CD14-positive monocyte (primary cell): ENCODE measurements around the gene SLITRK5. TPM values are rescaled to one million over a fixed set of nuclear protein-coding genes. Genes with fewer than 3 reads are reported as not detected.

Source experiments
- DNase-seq, 3 donors: peaks; one replicate each; pipeline ENCODE4 v3.0.0-alpha.2; 2011 to 2022
- H2AFZ ChIP-seq: 2 replicates; pipeline ENCODE4 v1.6.0; 2012; ENCODE audit warnings: mild to moderate bottlenecking, low read depth, low read length, inconsistent platforms; ENCODE audit not compliant: insufficient read depth, poor library complexity, severe bottlenecking
- H3K27ac ChIP-seq, 2 donors: 1 replicate in 1 of 2; 2 replicates in 1 of 2; pipeline ENCODE4 v1.5.1; 2012 to 2013; ENCODE audit warnings: low read length in 2 of 2, control low read depth in 1 of 2, inconsistent platforms in 1 of 2, low read depth in 1 of 2, mild to moderate bottlenecking in 1 of 2
- H3K27me3 ChIP-seq, 2 donors: one replicate each; pipeline versions ENCODE4 v1.6.0 to v1.6.1; 2011 to 2013; ENCODE audit warnings: low read length in 2 of 2; ENCODE audit not compliant: control insufficient read depth in 2 of 2, insufficient read depth in 2 of 2
- H3K36me3 ChIP-seq, 2 donors: replicated peaks in 1 of 2; 1 replicate in 1 of 2; 2 replicates in 1 of 2; pipeline versions ENCODE4 v1.5.1 to v1.6.1; 2012 to 2013; ENCODE audit warnings: low read length in 2 of 2, control low read depth in 1 of 2, inconsistent platforms in 1 of 2, mild to moderate bottlenecking in 1 of 2; ENCODE audit not compliant: insufficient read depth in 2 of 2, control insufficient read depth in 1 of 2
- H3K4me1 ChIP-seq, 2 donors: 1 replicate in 1 of 2; 2 replicates in 1 of 2; pipeline versions ENCODE4 v1.5.1 to v1.6.1; 2012 to 2013; ENCODE audit warnings: low read length in 2 of 2, control low read depth in 1 of 2, inconsistent platforms in 1 of 2, mild to moderate bottlenecking in 1 of 2, moderate library complexity in 1 of 2; ENCODE audit not compliant: insufficient read depth in 2 of 2, control insufficient read depth in 1 of 2
- H3K4me2 ChIP-seq: replicated peaks from 2 replicates; pipeline ENCODE3; 2012; ENCODE audit warnings: low read length, moderate library complexity, mild to moderate bottlenecking; ENCODE audit not compliant: poor library complexity, severe bottlenecking; ENCODE audit errors: extremely low read depth
- H3K4me3 ChIP-seq, 3 experiments: fragments of 200-600 bp in 1 of 3; sonication (generic) in 1 of 3; replicated peaks in 1 of 3; 1 replicate in 2 of 3; 2 replicates in 1 of 3; pipeline ENCODE4 v1.5.1; 2011 to 2013; ENCODE audit warnings: low read length in 3 of 3, mild to moderate bottlenecking in 3 of 3, control low read depth in 2 of 3, low read depth in 2 of 3, inconsistent platforms in 1 of 3, moderate library complexity in 1 of 3
- H3K79me2 ChIP-seq: 2 replicates; pipeline ENCODE4 v1.6.0; 2012; ENCODE audit warnings: mild to moderate bottlenecking, control low read depth, inconsistent platforms, low read length, moderate library complexity; ENCODE audit not compliant: insufficient read depth
- H3K9ac ChIP-seq: 2 replicates; pipeline ENCODE4 v1.6.0; 2017; ENCODE audit warnings: low read length, mild to moderate bottlenecking; ENCODE audit not compliant: insufficient read depth, poor library complexity, severe bottlenecking
- H3K9me3 ChIP-seq, 2 donors: replicated peaks in 1 of 2; 1 replicate in 1 of 2; 2 replicates in 1 of 2; pipeline versions ENCODE4 v1.5.1 to v1.6.1; 2012 to 2013; ENCODE audit warnings: low read length in 2 of 2, control low read depth in 1 of 2; ENCODE audit not compliant: control insufficient read depth in 1 of 2, insufficient read depth in 1 of 2
- H4K20me1 ChIP-seq: 2 replicates; pipeline ENCODE4 v1.6.0; 2012; ENCODE audit warnings: mild to moderate bottlenecking, low read length, control low read depth, moderate library complexity; ENCODE audit not compliant: insufficient read depth
- H3K27ac Mint-ChIP-seq, 7 donors: one replicate each; pipeline ENCODE4 v1.8.0; 2020; ENCODE audit warnings: mild to moderate bottlenecking in 7 of 7, mixed read lengths in 7 of 7, moderate library complexity in 6 of 7, inconsistent platforms in 2 of 7
- H3K27me3 Mint-ChIP-seq, 3 donors: one replicate each; pipeline ENCODE4 v1.8.0; 2021 to 2022; ENCODE audit warnings: low read depth in 3 of 3, mild to moderate bottlenecking in 3 of 3, mixed read lengths in 3 of 3, moderate library complexity in 3 of 3, inconsistent platforms in 1 of 3
- H3K36me3 Mint-ChIP-seq, 2 donors: one replicate each; pipeline ENCODE4 v1.8.0; 2020; ENCODE audit warnings: mixed read lengths in 2 of 2, inconsistent platforms in 1 of 2, mild to moderate bottlenecking in 1 of 2
- H3K4me1 Mint-ChIP-seq: one replicate; pipeline ENCODE4 v1.8.0; 2020; ENCODE audit warnings: mild to moderate bottlenecking, mixed read lengths
- H3K4me3 Mint-ChIP-seq, 2 donors: one replicate each; pipeline ENCODE4 v1.8.0; 2020; ENCODE audit warnings: mild to moderate bottlenecking in 2 of 2, mixed read lengths in 2 of 2, moderate library complexity in 1 of 2
- H3K9me3 Mint-ChIP-seq, 7 donors: one replicate each; pipeline ENCODE4 v1.8.0; 2020 to 2022; ENCODE audit warnings: mixed read lengths in 7 of 7, mild to moderate bottlenecking in 6 of 7, moderate library complexity in 6 of 7, inconsistent platforms in 2 of 7
- CTCF ChIP-seq: fragments of 200-600 bp; IDR thresholded peaks from one replicate; pipeline ENCODE4 v1.8.0; 2022; ENCODE audit warnings: antibody characterized with exemption, mild to moderate bottlenecking
- WGBS: methylation state at CpG from one replicate; pipeline ENCODE4 v1.1.5; 2013; ENCODE audit warnings: missing lambda C conversion rate; ENCODE audit not compliant: insufficient coverage; 5-methylcytosine and 5-hydroxymethylcytosine counted together
- intact Hi-C, 2 donors: fragments of 100-400 bp; cut with micrococcal nuclease; formaldehyde crosslinking; loops; one replicate each; pipeline versions ENCODE4 v1.15.0 to v1.15.1; 2023
- polyA minus RNA-seq: library from RNA; depleted of rRNA, polyadenylated mRNA; stranded (reverse); fragments of >200 nt; gene quantifications from 2 replicates; pipeline ENCODE4 v1.2.3, GENCODE V29; 2012
- polyA plus RNA-seq, 3 donors: library from polyadenylated mRNA; depleted of rRNA in 1 of 3; unstranded in 2 of 3; stranded (reverse) in 1 of 3; fragments of 300-500 nt in 2 of 3; fragments of >200 nt in 1 of 3; fragmentation: Illumina TruSeq in 2 of 3; gene quantifications; 1 replicate in 2 of 3; 2 replicates in 1 of 3; pipeline ENCODE4 v1.2.3, GENCODE V29; 2012 to 2021
- total RNA-seq, 12 experiments: library from RNA in 1 of 12; stranded (reverse) in 1 of 12; fragments of 120-200 nt in 1 of 12; gene quantifications; one replicate each; pipeline ENCODE4 v1.2.4 and lab custom pipeline; 2013 to 2026; ENCODE audit warnings: mixed read lengths in 6 of 12, inconsistent platforms in 1 of 12

The SLITRK5 gene
- total RNA-seq (2013): not detected
- not detected for polyA plus RNA-seq
- not detected in 2 replicates for polyA minus RNA-seq
- total RNA-seq (lab: John Stamatoyannopoulos, UW): 0 to 4.5 (median 0.17) reads per million in 11 experiments

- Mint-ChIP-seq H3K4me1 (peaks cover 32% of the 10 kb centered on the region), H3K36me3 (peaks cover 5 to 10% of the 10 kb centered on the region in 2 donors), H3K27me3 (peaks cover 54 to 56% (median 56%) of the 10 kb centered on the region in 3 donors), H3K27ac (no peak within 1 kb of the TSS), H3K9me3 (peaks cover 0 to 38% (median 18%) of the 10 kb centered on the region in 7 donors), H3K4me3 (peak within 1 kb of the TSS; percentile 76 to 91)
- intact Hi-C loops: no loop called here
- H3K27me3 ChIP-seq: peaks cover 47 to 67% of the 10 kb centered on the region in 2 donors
- peak within 1 kb of the TSS; percentile 93 for H3K4me2 ChIP-seq
- under 1% methylated on average over 31 of the region's 43 CpGs for WGBS
- no peaks in the 10 kb centered on the region for H3K36me3 ChIP-seq
- H3K4me3 ChIP-seq: peak within 1 kb of the TSS; percentile 4 to 75 (median 45)
- peaks cover 5 to 24% of the 10 kb centered on the region in 2 donors for H3K9me3 ChIP-seq
- H3K4me1 ChIP-seq: peaks cover 24 to 35% of the 10 kb centered on the region in 2 donors
- TF ChIP-seq CTCF: peak; percentile 79
- DNase-seq: peak; percentile 6 to 25 (median 18)
- H3K27ac ChIP-seq: no peak within 1 kb of the TSS
- no peaks in the 10 kb centered on the region for H3K79me2 ChIP-seq
- H2AFZ ChIP-seq: peak within 1 kb of the TSS; percentile 76
- no peaks in the 10 kb centered on the region for H4K20me1 ChIP-seq
- no peak within 1 kb of the TSS for H3K9ac ChIP-seq
Measured at GRCh38 chr13:87671031-87671752, at the start of gene SLITRK5. Gene SLITRK5 (plus strand): TSS chr13:87671371. CDS start chr13:87675389, 4,018 bp downstream.

DNA sequence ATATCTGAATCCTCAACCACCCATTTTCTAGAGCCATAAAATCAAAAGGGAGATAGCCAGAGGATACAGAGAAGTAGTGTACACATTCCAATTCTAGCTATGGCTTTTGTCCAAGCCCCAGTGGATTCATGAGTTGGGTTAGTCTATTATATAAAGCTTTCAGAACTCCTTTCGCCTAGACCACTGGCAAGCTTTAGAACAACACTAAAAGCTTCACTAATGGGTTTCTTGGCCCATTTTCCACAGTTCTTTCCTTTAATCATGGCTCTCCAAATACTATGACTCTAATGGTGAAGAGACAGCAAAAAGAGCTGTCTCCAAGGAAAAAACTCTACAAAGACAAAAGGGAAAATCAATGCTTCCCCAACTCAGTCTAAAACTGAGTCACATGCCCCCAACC lies 48.2 kb upstream of the SLITRK5 start:
- H3K36me3 ChIP-seq: no peaks in the 10 kb centered on the region
- no peak overlapping the region for H3K4me2 ChIP-seq
- no peak overlapping the region for H3K27ac ChIP-seq
- H3K4me3 Mint-ChIP-seq: no peak overlapping the region
- no peak overlapping the region for H3K4me3 ChIP-seq
- peaks cover 0 to 2% of the 10 kb centered on the region in 2 donors for H3K9me3 ChIP-seq
- no peaks in the 10 kb centered on the region for H4K20me1 ChIP-seq
- H3K9ac ChIP-seq: no peak overlapping the region
- H3K4me1 Mint-ChIP-seq: no peaks in the 10 kb centered on the region
- peaks cover 0 to 3% (median 2%) of the 10 kb centered on the region in 7 donors for H3K9me3 Mint-ChIP-seq
- H3K79me2 ChIP-seq: no peaks in the 10 kb centered on the region
- no peak overlapping the region for H2AFZ ChIP-seq
- no peak overlapping the region for H3K27ac Mint-ChIP-seq
- no peak for DNase-seq
- no peaks in the 10 kb centered on the region for H3K27me3 Mint-ChIP-seq
- intact Hi-C loops: no loop called here
- H3K27me3 ChIP-seq: no peaks in the 10 kb centered on the region
- 100% methylated on average over 1 of the region's 1 CpG for WGBS
- no peaks in the 10 kb centered on the region for H3K36me3 Mint-ChIP-seq
- TF ChIP-seq CTCF: no peak
- H3K4me1 ChIP-seq: no peaks in the 10 kb centered on the region
